HG03139 (cell line): ENCODE data around the gene PRR5L.

ENCODE experiments used
- ATAC-seq: cut with Tn5 transposase; IDR thresholded peaks from one replicate; pipeline ENCODE4 v1.9.1; 2021; ENCODE audit not compliant: unreplicated experiment

The PRR5L gene

DNA sequence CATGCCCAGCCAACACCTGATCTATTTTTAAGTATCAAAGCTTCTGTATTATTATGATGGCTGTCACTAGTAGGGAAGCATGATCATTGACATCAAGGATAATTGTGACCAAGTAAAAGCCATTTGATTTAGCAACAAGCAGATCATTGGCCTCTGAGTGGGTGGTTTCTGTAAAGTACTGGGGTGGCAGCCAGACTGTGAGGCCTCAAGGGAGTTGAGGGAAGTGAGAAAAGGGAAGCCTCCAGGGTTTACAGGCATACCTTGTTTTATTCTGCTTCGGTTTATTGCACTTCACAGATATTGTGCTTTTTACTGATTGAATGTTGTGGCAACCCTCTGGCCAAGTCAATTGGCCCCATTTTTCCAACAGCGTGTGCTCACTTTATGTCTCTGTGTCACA, 60.1 kb downstream of the PRR5L start:
- peak; percentile 54 for ATAC-seq

GRCh38 chr11:36357831-36358230, 61.7 kb downstream of the PRR5L start:
- no peak for ATAC-seq

GRCh38 chr11:36358436-36358835, 62.3 kb downstream of the PRR5L start:
- no peak for ATAC-seq

DNA sequence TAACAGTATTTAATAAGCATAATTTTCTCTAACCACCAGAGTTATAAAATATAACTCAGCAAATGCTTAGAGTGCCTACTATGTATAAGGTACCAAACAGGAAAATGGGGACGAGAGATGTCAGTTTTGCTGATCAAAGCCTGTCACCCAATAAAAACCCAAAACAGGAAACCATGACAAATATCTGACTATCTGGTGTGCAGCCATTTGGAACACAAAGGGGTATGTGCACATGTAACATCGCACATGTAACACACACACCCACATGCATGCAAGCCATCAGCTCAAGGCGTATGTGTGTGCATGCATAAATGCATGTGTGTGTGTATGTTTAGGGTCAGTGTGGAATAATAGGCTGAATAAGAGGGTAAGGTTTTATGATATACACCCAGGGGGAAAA, 64.2 kb downstream of the PRR5L start:
- ATAC-seq = no peak

DNA sequence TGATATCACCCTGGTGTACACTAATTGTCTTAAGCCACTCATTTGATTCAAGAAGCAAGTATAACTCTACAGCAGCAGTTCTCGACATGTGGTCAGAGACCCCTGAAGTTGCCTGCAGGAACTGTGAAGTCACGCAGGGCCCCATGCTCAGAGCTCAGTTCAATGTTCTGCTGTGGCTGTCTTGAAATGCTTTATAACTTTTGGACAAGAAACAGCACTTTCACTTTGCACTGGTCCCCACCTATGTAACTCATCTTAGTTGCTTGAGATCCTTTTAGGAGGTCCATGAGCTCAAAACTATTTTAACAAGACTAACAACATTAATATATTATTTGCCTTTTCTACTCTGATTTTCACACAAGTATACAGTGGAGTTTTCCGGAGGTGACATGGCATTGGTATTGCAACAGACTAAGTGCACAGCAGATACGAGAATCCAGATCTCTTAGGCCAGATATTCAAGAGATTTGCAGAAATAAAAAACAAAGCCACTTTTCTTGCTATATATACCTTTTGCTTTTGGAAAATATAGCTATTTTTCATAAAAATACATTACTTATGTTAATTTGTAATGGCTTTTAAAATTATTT, 64.8 kb downstream of the PRR5L start:
- ATAC-seq = peak; percentile 30

DNA sequence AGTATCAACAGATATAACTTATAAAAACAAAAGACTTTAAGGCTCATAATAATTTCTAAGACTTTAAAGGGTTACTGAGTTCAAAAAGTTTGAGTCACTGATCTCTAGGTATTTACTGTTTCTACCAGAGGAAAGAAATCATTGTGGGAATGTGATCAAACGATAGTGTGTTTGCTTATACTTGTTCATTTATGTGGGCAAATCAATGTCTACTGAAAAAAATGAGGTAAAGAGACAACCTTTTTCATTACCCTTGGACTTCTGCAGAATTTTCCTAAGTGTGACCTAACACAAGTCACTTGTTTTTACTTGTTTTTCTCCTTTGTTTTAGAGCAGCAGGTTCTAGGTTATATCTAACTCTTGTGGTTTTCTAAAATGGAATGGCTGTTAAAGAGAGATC, 65.4 kb downstream of the PRR5L start:
- ATAC-seq = no peak

DNA sequence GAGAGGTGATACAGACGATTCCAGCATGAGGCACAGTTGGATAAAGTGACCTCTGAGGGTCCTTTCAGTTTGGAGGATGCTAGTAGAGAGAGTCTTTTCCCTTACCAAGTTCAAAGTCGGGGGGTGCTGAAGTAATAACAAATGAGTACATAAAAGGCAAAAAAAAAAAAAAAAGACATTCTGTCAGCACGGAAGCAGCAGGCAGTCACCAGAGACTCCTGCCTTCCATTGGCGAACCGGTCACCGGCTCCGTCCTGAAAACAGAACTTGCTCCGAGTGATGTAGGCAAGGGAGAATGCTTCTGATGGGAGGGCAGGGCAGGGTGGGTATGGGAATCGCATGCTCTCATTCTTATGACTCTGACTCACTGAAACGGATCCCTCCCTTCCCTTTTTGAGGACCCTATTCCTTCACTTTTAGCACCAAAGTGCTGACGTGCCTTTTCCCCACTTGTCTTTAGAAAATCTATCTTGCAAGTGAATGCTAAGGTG, 65.9 kb downstream of the PRR5L start:
- no peak for ATAC-seq

DNA sequence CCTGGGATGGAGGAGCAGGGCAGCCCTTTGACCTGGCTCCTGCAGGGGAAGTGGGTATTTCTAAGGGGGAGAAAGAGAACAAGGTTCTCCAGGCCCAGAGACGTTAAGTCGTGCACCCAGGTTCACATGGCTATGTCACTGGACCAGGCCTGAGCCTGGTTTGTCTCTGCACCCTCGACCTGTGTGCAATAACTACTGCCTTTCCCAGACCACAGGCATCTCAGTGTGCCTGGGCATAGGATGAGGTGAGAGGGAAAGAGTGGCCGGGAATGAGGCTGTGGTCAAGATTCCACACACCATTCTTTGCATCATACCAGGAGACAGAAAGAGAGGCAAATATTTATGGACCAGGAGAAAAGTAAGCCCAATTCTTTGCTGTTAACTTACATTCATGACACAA, 66.8 kb downstream of the PRR5L start:
- no peak for ATAC-seq

DNA sequence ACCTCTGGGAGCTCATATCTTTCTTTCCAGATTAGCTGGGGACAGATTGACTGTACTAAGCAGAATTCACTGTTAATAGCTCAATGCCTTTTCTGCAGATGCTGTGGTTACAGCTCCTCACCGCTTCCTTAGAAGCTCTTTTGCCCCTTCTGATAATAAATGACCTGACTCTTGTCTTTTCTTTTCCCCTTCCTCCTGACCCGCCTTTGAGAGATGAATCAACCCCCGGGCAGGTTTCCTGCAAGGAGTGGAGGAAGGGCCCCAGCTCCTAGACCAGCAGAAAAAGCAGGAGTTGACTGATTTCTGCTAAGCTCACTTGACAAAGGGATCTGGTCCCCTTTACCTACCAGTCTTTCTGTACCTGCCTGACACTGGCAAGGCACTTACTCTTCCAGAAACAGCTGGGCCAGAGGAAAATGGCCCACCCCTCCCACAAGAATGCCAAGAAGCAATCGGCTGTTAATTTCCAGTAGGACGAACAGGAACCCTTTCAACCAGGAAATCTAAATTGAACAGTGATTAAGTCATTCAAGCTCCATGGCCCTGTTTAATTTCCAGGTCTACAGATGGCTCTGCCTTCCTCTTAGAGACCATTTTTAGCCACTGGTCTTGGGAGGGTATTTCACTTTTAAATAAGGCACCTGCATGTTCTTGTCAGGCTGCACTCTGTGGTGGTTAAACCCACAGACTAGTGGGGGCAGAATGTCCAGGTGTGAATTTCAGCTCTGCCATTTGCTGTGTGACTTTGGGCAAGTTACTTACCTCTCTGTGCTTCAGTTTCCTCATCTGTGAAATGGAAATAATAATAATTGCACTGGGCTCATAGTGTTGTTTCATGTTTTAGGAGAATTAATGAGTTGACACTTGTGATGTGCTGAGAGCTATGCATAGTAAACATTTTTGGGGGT, 67.5 kb downstream of the PRR5L start:
- peak; percentile 41 for ATAC-seq

DNA sequence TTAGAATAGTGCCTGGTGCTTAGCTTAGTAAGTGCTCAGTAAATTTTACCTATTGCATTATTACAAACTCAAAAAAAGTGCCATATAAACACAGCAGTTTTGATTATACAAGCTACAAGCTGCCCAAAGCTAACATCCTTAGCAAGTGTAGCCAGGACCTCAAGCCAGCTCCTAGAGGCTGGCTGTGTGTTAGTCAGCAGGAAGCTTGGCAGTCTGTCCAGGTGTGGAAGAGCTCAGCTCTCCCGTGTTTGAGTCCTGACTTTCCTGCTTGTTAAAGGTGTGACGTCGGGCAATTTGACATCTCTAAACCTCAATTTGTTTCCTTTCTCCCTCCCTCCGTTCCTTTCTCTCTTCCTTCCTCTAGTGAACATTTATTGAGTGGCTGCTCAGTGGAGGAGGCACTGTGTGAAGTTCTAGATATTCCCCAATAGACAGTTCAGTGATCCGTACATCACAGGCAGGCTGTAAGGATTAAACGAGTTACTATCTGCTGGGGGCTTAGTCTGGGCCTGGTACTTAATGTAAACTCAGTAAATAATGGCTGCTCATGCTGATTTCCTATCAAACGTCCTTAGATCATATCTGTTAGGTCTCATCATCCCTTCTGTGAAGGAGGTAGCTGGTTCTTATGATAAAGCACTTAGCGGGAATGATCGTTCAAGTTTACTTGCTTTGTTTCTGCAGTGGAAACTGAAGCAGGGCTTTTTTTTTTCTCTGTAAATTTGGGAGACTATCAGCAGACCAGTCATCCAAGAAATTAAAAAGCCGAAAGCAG, 68.7 kb downstream of the PRR5L start:
- no peak for ATAC-seq

DNA sequence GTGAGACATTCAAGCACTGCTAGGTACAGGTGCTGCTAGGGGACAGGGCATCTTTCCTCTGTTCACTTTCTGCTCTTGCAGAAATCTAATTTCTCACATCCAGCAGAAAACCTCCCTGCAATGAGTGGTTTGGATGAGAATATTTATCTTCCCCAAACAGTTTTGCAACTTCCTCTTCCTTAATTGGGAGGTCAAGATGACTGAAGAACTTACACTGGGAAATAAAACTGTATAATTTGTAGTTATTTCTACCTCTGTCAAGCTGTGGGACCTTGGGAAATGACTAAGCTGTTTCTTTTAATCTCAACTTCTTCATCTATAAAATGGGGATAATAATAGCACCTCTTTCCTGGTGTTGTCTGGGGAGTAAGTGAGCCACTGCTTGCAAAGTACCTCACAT, 69.8 kb downstream of the PRR5L start:
- no peak for ATAC-seq

DNA sequence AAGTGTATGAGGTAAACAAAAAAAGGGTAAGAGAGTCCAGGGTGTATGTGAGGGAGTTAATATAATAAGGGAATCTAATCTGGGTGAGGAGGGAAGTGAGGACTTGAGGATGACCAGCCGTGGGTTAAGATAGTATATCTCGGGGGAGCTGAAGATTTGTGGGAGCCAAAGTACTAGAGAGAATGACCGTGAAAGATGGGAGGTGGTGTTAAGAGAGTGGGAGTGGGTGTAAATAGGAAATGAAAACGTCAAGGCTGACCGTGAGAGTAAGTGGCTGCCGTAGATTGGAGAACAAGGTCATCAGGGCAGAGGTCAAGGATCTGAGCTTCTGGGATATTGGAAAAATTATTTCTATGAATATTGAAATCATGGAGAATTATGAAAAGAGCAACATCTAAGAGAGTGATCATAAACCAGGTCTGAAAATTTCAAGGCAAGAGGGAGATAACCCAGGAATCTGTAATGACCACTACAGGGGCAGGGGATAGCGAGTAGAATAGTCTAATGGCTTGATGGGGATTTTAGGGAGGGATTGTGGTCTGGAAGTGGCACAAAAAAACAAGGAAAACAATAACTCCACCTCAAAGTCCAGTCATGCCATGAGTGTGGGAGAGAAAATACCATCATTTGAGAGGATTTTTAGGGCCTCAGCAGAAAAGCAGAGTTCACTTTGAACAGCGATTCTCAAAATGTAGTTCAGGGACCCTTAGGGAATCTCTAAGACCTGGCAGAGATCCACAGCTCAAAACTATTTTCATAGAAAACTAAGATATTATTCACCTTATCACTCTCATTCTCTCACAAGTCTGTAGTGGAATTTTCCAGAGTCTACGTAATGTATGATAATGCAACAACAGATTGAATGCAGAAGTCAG, 72.0 kb downstream of the PRR5L start:
- ATAC-seq = no peak

DNA sequence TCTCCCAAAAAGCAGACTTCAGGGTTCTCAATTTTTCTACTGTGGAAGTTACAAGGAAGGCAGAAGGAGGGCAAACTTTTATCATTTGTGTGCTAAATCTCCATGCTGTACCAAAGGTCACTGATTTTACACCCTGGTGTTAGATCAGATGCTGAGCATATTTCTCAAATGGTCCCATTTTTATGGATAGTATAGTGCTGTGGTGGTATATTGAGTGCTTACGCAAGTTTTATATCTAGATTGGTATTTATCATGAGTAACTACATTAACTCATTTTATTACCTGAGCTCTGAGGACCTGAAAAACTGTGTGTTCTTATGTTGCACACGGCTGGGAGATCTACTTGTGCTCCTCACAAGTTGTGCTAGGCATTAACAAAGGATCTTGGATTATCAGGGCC, 75.1 kb downstream of the PRR5L start:
- no peak for ATAC-seq

- no peak for ATAC-seq
Measured at GRCh38 chr11:36371590-36371989, 75.5 kb downstream of the PRR5L start.

DNA sequence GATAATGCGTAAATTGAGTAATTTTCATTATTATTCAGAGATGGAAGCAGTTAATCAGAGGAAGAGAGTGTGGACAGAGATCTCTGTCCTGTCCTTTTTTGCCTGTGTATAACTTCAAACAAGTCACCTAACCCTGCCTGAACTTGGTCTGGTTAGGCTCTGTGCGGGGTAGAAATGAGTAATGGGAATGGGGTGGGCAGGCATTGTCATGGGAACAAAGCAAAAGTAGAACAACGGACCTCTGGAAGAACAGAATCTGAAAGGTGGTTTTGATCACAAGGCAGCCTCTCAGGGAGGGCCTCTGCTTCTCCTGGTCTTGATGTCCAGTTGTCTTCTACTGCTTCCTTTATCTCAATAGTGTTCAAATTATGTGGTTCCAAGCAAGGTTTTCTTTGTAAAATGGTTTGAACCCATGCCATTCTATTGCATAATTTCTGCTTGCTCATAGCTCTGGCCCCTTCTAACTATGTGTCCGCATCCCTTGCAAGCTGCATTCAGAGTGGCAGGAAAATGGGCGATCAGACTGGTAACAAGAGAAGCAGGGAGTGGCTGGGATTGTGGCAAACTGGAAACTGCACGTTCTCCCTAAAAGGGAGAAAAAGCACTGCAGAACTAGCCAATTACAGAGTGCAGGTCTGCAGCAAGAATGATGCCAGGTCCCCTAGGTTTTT, 76.1 kb downstream of the PRR5L start:
- ATAC-seq = no peak

DNA sequence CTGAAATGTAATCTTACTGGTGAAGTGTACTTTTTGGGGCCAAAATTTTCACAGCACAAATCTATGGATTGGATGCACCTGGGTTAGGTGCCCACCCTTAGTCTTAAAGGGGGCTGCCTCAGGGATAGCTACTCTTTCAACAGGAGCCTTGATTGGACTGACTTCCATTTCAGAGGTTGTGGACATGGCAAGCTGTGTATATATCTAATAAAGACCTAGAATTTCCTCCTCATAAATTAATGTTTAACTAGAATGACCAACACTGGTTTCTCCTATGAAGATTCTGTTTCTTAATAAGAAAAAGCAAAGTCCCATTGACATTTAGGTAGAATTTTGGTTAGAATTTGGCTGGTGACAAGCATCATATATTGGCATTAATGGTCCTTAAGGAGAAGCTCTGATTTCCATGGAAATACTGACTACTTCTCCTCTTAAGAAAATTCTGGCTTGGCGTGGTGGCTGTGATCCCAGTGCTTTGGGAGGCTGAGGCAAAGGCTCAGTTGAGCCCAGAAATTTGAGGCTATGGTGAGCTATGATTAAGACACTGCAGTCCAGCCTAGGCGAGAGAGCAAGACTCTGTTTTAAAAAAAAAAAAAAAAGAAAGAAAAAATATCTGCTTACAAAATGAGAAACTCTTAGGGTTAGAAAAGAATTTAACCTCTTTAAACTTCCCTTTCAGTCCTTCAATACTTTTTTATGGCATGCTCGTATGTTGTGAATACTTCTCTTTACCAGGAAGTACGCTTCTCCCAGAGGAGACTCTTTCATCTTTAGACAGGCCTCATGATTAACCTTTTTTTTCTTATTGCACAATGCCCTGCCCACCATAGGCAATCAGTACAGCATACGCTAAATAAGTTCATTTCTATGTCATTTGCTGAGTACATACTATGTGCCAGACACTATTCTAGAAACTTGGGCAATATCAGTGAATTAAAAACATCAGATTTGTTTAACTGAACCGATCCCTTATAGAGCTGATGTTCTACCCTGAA, 77.2 kb downstream of the PRR5L start:
- no peak for ATAC-seq

DNA sequence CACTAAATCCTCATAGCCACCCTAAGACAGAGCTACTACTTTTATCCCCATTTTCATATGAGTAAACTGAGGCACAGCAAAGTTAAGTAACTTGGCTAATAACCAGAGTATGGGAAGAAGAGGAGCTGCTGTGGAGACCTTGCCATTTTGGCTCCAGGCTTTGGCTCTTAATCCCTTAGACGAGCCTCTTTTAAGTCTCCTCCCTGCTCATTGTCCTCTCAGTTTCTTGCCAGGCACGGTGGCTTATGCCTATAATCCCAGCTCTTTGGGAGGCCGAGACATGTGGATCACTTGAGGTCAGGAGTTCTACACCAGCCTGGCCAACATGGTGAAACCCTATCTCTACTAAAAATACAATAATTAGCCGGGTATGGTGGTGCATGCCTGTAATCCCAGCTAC, 78.6 kb downstream of the PRR5L start:
- ATAC-seq = no peak

GRCh38 chr11:36375353-36376008, 79.4 kb downstream of the PRR5L start:
- ATAC-seq = no peak
